ENCODE data around the gene GNA14.

Gene GNA14

DNA sequence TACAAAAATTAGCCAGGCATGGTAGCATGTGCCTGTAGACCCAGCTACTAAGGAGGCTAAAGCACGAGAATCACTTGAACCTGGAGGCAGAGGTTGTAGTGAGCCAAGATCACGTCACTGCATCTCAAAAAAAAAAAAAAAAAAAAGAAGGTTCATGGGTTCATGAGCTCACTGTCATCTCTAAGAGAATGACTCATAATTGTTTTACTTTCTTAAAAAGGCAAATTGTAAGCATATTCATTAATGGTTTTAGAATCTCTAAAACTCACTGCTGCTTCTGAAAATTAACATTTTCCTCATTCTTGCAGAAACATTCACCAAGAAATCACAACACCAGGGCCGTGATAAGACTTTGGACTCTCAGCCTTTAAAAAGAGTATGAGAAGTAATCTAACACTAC, 103.6 kb downstream of the GNA14 start:
- Histone ChIP-seq H3K27me3 (no peaks in the 10 kb centered on the region), H3K4me3 (no peak overlapping the region), H3K4me2 (no peak overlapping the region), H3K27ac (no peak overlapping the region), H3K9ac (no peak overlapping the region), H4K20me1 (no peaks in the 10 kb centered on the region), H3K9me3 (peaks cover 33% of the 10 kb centered on the region), H3K4me1 (no peaks in the 10 kb centered on the region), H3K36me3 (no peaks in the 10 kb centered on the region)
- no peak for TF ChIP-seq Cebpa-rat (IDR thresholded peaks at IDR 0.05)

GRCh38 chr9:77543131-77543822, 104.8 kb downstream of the GNA14 start:
- Histone ChIP-seq H3K4me1 (no peaks in the 10 kb centered on the region), H3K9ac (no peak overlapping the region), H3K27ac (no peak overlapping the region), H3K27me3 (no peaks in the 10 kb centered on the region), H3K4me2 (no peak overlapping the region), H3K4me3 (no peak overlapping the region), H3K36me3 (no peaks in the 10 kb centered on the region), H3K9me3 (peaks cover 33% of the 10 kb centered on the region), H4K20me1 (no peaks in the 10 kb centered on the region)
- TF ChIP-seq Cebpa-rat (IDR thresholded peaks at IDR 0.05), result no peak

DNA sequence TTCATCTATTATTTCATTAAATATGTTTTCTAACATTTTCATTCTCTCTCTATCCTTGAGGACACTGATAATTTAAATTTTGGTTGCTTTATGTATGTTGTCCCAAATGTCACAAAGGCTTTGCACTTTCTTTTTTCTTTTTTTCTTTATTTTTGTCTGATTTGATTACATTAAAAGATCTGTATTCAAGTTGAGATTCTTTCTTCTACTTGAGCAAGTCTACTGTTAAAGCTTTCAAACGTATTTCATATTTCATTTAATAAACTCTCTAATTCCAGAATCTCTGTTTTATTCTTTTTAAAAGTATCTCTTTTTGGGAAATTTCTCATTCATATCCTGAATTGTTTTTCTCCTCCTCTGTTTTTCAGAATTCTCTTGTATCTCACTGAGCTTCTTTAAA, 106.5 kb downstream of the GNA14 start:
- no peaks in the 10 kb centered on the region for H4K20me1 ChIP-seq
- H3K9me3 ChIP-seq, result peaks cover 33% of the 10 kb centered on the region
- H3K4me1 ChIP-seq, result no peaks in the 10 kb centered on the region
- no peak overlapping the region for H3K27ac ChIP-seq
- no peak for TF ChIP-seq Cebpa-rat (IDR thresholded peaks at IDR 0.05)
- no peak overlapping the region for H3K4me2 ChIP-seq
- H3K9ac ChIP-seq, result no peak overlapping the region
- H3K27me3 ChIP-seq, result no peaks in the 10 kb centered on the region
- H3K4me3 ChIP-seq, result no peak overlapping the region
- no peaks in the 10 kb centered on the region for H3K36me3 ChIP-seq

DNA sequence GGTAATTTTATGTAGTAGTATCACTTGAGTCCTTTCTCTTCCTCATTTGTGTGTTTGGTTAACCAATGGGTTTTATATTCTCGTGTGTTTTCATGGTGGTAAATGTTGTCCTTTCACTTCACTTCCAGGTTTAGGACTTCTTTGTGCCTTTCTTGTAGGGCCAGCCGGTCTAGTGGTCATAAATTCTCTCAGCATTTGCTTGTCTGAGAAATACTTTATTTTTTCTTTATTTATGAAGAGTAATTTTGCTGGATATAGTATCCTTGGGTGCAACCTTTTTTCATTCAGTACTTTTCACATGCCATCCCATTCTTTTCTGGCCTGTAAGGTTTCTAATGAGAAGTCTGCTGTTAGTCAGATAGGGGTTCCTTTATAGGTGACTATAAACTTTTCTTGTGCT, 107.1 kb downstream of the GNA14 start:
- no peak for TF ChIP-seq Cebpa-rat (IDR thresholded peaks at IDR 0.05)
- no peaks in the 10 kb centered on the region for H3K36me3 ChIP-seq
- H3K27ac ChIP-seq, result no peak overlapping the region
- no peaks in the 10 kb centered on the region for H3K4me1 ChIP-seq
- peaks cover 33% of the 10 kb centered on the region for H3K9me3 ChIP-seq
- H3K4me2 ChIP-seq, result no peak overlapping the region
- H3K4me3 ChIP-seq, result no peak overlapping the region
- H3K9ac ChIP-seq, result no peak overlapping the region
- H4K20me1 ChIP-seq, result no peaks in the 10 kb centered on the region
- H3K27me3 ChIP-seq, result no peaks in the 10 kb centered on the region

DNA sequence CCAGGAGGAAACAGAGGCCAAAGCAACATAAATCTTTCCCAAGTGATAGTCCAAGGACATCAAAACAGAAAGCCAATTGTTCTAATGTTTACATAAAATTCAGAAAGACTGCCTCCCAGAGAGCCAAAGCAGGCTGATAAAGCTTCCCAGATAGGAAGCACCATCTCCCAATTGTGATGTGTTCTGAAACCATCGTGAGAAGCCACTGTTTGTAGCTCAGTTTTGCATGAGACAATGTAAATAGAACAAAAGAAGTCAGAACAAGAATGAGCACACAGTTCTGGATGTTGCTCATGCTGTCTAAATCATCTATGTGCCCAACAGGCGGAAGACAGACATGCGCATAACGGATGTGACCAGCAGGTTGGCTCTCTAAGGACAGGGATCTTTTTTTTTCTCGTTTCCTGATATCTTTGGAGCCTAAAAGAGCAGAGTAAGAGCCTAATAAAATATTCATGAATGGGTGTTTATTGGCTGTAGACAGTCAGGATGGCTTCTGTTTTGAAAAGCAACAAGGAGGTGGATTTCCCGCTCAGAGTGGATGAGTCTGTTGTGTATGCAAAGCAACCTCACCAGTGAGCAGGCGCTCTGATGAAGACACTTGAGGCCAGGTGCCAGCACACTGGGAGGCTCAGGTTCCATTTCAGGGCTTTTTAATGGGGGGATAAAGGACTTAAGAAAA, 113.6 kb downstream of the GNA14 start:
- Histone ChIP-seq H4K20me1 (no peaks in the 10 kb centered on the region), H3K9me3 (no peaks in the 10 kb centered on the region), H3K4me3 (no peak overlapping the region), H3K36me3 (no peaks in the 10 kb centered on the region), H3K27ac (no peak overlapping the region), H3K4me2 (no peak overlapping the region), H3K4me1 (no peaks in the 10 kb centered on the region), H3K27me3 (no peaks in the 10 kb centered on the region), H3K9ac (no peak overlapping the region)
- TF ChIP-seq Cebpa-rat (IDR thresholded peaks at IDR 0.05), result no peak

DNA sequence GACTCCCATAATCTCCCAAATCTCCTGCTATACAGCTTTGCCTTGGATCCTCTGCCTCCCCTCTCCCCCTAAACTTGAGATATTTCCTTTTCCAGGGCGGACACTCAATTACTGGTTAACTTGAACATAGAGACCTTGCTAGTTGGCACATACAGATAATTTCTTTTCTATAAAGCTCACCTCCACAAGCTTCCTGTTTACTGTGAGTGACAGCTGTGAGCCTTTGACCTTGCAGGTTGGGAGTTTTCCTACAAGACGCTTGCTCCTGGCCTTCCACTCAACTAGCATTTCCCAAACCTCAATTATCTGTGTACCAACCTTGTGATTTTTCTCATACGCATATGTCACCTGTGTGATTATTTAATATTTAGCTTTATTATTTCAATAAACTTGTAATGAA, 114.5 kb downstream of the GNA14 start:
- Histone ChIP-seq H4K20me1 (no peaks in the 10 kb centered on the region), H3K9me3 (no peaks in the 10 kb centered on the region), H3K4me2 (no peak overlapping the region), H3K27me3 (no peaks in the 10 kb centered on the region), H3K9ac (no peak overlapping the region), H3K36me3 (no peaks in the 10 kb centered on the region), H3K4me3 (no peak overlapping the region), H3K4me1 (no peaks in the 10 kb centered on the region), H3K27ac (no peak overlapping the region)
- no peak for TF ChIP-seq Cebpa-rat (IDR thresholded peaks at IDR 0.05)

DNA sequence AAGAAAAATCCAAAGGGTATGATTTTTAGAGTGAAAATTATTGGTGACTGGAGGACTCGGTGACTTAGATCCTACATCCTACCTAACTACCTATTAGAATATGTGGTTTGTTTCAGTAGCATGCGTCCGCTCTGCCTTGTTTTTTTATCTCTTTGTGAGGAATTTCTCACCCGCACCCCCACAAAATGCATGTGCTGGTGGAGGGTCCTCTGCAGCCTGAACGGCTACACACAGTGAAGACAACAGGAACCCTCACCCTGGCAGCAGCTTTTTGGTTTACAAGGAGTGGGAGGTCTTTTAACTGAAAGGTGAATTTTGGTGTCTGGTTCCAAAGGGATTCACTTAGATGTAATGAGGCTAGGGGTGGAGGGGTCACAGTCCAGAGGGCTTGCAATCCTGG, 115.5 kb downstream of the GNA14 start:
- Histone ChIP-seq H3K27me3 (no peaks in the 10 kb centered on the region), H3K27ac (no peak overlapping the region), H3K9ac (no peak overlapping the region), H3K4me2 (no peak overlapping the region), H3K4me3 (no peak overlapping the region), H3K4me1 (no peaks in the 10 kb centered on the region), H3K36me3 (no peaks in the 10 kb centered on the region), H3K9me3 (peaks cover 2% of the 10 kb centered on the region; the same call in 1 of the 2 replicates), H4K20me1 (no peaks in the 10 kb centered on the region)
- TF ChIP-seq Cebpa-rat (IDR thresholded peaks at IDR 0.05), result no peak

DNA sequence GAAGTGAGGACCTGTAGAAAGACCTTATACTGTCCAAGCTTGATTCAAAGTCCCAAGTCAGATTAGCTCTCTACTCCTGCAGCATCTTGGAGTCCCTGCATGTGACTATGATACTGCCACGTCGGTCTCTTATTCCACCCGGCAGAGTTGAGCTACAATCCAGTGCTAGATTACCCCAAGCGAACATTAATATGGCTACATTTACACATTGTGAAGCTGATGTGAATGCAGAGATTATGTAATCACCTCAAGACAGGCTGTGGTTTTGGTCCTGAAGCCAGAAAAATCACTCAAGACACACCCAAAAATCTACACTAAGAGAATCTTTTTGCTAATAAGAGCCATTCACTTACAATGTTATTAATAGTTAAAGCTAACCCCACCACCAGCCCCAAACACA, 116.7 kb downstream of the GNA14 start:
- Histone ChIP-seq H3K4me2 (no peak overlapping the region), H3K27ac (no peak overlapping the region), H3K9ac (no peak overlapping the region), H3K4me1 (no peaks in the 10 kb centered on the region), H4K20me1 (no peaks in the 10 kb centered on the region), H3K27me3 (no peaks in the 10 kb centered on the region), H3K9me3 (peaks cover 11% of the 10 kb centered on the region; the same call in 1 of the 2 replicates), H3K4me3 (no peak overlapping the region), H3K36me3 (no peaks in the 10 kb centered on the region)
- TF ChIP-seq Cebpa-rat (IDR thresholded peaks at IDR 0.05), result no peak

- Histone ChIP-seq H3K4me1 (no peaks in the 10 kb centered on the region), H3K27ac (no peak overlapping the region), H3K9me3 (peaks cover 17% of the 10 kb centered on the region; the same call in 1 of the 2 replicates), H3K9ac (no peak overlapping the region), H3K4me2 (no peak overlapping the region), H3K4me3 (no peak overlapping the region), H4K20me1 (no peaks in the 10 kb centered on the region), H3K36me3 (no peaks in the 10 kb centered on the region), H3K27me3 (no peaks in the 10 kb centered on the region)
- TF ChIP-seq Cebpa-rat (IDR thresholded peaks at IDR 0.05), result no peak
These were observed 124.2 kb downstream of the GNA14 start for GRCh38 chr9:77523891-77524290.

DNA sequence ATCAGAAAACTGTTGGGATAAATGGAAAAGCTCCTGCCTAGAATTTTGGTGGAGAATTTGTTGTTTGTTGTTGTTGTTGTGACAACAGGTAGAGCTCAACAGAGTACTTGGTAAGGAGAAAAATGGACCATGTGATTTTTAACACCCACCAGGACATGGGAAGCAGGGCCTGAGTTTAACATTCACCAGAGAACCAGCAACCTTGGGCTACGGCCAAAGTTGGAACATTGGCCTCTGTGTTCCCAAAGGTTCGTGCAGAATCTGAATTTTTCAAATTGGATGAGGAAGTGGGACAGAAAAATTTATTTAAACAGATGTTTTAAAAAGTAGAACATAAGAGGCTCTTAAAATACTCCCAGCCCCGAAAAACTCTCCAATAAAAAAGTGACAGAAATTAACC, 127.0 kb downstream of the GNA14 start:
- 0 out of 2 replicates have a peak, but pooled peaks cover 3% of the 10 kb centered on the region for H3K9me3 ChIP-seq
- no peak for TF ChIP-seq Cebpa-rat (IDR thresholded peaks at IDR 0.05)
- H3K4me2 ChIP-seq, result no peak overlapping the region

More for the DNA sequence above, 127.0 kb downstream of the GNA14 start:
- Histone ChIP-seq H3K9ac (no peak overlapping the region), H3K27me3 (no peaks in the 10 kb centered on the region), H3K4me3 (no peak overlapping the region), H3K36me3 (no peaks in the 10 kb centered on the region), H4K20me1 (no peaks in the 10 kb centered on the region), H3K27ac (no peak overlapping the region), H3K4me1 (peaks cover 3% of the 10 kb centered on the region)

Measured in BLaER1 (cell line).